Esophagus squamous epithelium (tissue), 4 donors: ENCODE data around the gene KIAA0753.

Experiments
- POLR2A ChIP-seq, 4 donors: fragments of 450-650 bp; IDR thresholded peaks; one replicate each; pipeline ENCODE4 v1.6.1; 2017; ENCODE audit warnings: antibody characterized with exemption in 4 of 4, mild to moderate bottlenecking in 4 of 4, moderate library complexity in 3 of 4
- TF ChIP-seq, protein P1 (sequence below), 6 experiments: fragments of 450-650 bp in 4 of 6; fragments of 200-600 bp in 2 of 6; sonication (generic) in 2 of 6; IDR thresholded peaks; one replicate each; pipeline ENCODE4 v1.5.1; 2016 to 2019; ENCODE audit warnings: antibody characterized with exemption in 6 of 6, mild to moderate bottlenecking in 4 of 6, moderate library complexity in 4 of 6

- TF ChIP-seq, protein P1, sequence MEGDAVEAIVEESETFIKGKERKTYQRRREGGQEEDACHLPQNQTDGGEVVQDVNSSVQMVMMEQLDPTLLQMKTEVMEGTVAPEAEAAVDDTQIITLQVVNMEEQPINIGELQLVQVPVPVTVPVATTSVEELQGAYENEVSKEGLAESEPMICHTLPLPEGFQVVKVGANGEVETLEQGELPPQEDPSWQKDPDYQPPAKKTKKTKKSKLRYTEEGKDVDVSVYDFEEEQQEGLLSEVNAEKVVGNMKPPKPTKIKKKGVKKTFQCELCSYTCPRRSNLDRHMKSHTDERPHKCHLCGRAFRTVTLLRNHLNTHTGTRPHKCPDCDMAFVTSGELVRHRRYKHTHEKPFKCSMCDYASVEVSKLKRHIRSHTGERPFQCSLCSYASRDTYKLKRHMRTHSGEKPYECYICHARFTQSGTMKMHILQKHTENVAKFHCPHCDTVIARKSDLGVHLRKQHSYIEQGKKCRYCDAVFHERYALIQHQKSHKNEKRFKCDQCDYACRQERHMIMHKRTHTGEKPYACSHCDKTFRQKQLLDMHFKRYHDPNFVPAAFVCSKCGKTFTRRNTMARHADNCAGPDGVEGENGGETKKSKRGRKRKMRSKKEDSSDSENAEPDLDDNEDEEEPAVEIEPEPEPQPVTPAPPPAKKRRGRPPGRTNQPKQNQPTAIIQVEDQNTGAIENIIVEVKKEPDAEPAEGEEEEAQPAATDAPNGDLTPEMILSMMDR (IDR thresholded peaks at IDR 0.05) = no peak
- no peak for TF ChIP-seq POLR2A (IDR thresholded peaks at IDR 0.05)
Measured at GRCh38 chr17:6686026-6686425, 45.5 kb upstream of the KIAA0753 start.
